Right cardiac atrium (tissue), 5 donors: ENCODE measurements around the gene ACTN2. TPM values are rescaled to one million over a fixed set of nuclear protein-coding genes. Genes with fewer than 3 reads are reported as not detected.

Source experiments
- ATAC-seq, 2 donors: fragments of 200-7000 bp; cut with Tn5 transposase; one replicate each; pipeline versions ENCODE4 v1.8.0 to v1.9.1; 2020; ENCODE audit warnings: moderate library complexity in 2 of 2, mild to moderate bottlenecking in 1 of 2
- DNase-seq, 3 donors: peaks; one replicate each; pipeline ENCODE4 v3.0.0-alpha.2; 2020
- H3K27ac ChIP-seq: one replicate; pipeline ENCODE4 v1.5.1; 2013; ENCODE audit warnings: mild to moderate bottlenecking, low read length, control low read depth, moderate library complexity
- H3K27me3 ChIP-seq: one replicate; pipeline ENCODE4 v1.6.1; 2013; ENCODE audit not compliant: control insufficient read depth, insufficient read depth
- H3K4me1 ChIP-seq: one replicate; pipeline ENCODE4 v1.6.1; 2013; ENCODE audit warnings: low read length; ENCODE audit not compliant: control insufficient read depth, insufficient read depth
- H3K4me3 ChIP-seq: one replicate; pipeline ENCODE4 v1.5.1; 2013; ENCODE audit warnings: low read length, control low read depth
- H3K9me3 ChIP-seq: one replicate; pipeline ENCODE4 v1.6.1; 2013; ENCODE audit warnings: low read length; ENCODE audit not compliant: control insufficient read depth
- WGBS: extraction: QIAGEN DNeasy Blood & Tissue Kit; methylation state at CpG from one replicate; pipeline ENCODE4 v1.1.7; 2013; 5-methylcytosine and 5-hydroxymethylcytosine counted together
- intact Hi-C, 4 donors: fragments of 100-400 bp; cut with DNase I; formaldehyde crosslinking; loops; one replicate each; pipeline versions ENCODE4 v1.11.0 to v1.14.0; 2022 to 2023
- polyA plus RNA-seq: library from polyadenylated mRNA; stranded (reverse); fragments of 200-250 nt; gene quantifications from one replicate; pipeline ENCODE4 v1.2.3, GENCODE V29; 2013
- total RNA-seq, 4 donors: library from RNA; stranded (reverse); fragmentation: NEBNext Ultra II Directional; extraction: Animal tissue kit (Norgen Biotek cat#: 25700); gene quantifications; one replicate each; pipeline ENCODE4 v1.2.1, GENCODE V29; 2021
- donor health status: healthy with polysubstance abuse.
- donor health status: DM: no; HTN: yes; CAD: no.
- donor health status: DM: no; HTN: no; CAD: no.
- donor health status: DM: no; HTN: yes; CAD: no; lungs with severe emphysema.
- donor health status: DM: yes; HTN: yes; CAD: no.

The ACTN2 gene
- total and polyA plus RNA-seq, 5 donors = 827 to 1,705 (median 1,363) TPM

DNA sequence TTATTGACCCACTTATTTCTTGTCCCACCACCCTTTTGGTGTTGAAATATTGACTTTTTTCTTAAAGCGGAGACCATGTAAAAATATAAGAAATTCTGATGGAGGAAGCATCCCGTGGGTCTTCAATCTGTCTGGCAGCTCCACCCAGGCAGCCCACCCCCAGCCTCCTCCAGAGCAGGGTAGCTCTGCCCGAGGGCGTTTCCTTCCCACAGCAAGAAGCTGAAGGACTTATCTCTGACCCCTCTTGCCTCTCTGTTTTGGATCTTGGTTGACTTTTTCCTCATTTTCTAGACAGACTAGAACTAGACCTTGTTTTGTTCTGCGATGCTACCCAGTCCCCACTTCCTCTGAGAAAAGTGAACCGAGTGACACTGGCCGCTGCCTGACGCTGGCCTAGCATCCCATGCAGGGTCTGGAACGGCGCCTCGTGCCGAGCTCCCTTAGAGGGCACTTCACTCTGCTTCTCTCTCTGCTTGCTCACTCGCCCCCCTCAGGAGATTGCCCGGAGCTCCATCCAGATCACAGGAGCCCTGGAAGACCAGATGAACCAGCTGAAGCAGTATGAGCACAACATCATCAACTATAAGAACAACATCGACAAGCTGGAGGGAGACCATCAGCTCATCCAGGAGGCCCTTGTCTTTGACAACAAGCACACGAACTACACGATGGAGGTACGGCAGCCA lies 68.4 kb downstream of the ACTN2 start:
- intact Hi-C loops = no loop called here
- Histone ChIP-seq H3K4me3 (no peak overlapping the region), H3K9me3 (no peaks in the 10 kb centered on the region), H3K27ac (peak overlapping the region; percentile 63), H3K27me3 (no peaks in the 10 kb centered on the region), H3K4me1 (no peaks in the 10 kb centered on the region)
- WGBS = 74% methylated on average over 18 of the region's 18 CpGs
- peak in 1 of 2 donors; percentile 25 for ATAC-seq
- DNase-seq = no peak

DNA sequence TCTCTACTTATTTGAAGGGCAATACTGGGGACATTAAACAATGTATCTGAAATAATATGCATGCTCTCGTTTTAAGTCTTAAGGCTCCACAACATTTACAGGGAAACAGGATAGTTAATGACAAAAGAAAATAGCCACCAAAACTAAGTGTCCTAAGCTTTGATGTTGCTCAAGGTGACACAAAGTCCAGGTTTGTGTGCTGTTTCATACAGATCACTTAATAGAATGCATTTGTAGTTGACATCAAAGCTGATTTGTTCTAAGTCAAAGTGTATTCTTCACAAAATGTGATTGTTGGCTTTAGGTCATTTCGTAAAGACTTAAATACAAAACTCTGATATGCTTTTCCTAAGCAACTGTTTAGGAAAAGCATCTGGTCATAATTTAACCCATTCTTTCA lies 71.3 kb downstream of the ACTN2 start:
- ATAC-seq = no peak
- intact Hi-C loops = no loop called here
- H3K27ac ChIP-seq = no peak overlapping the region

GRCh38 chr1:236759252-236759859 lies 73.1 kb downstream of the ACTN2 start:
- ATAC-seq (peak in 1 of 2 donors; percentile 12), DNase-seq (no peak)
- Histone ChIP-seq H3K4me3 (no peak overlapping the region), H3K27me3 (no peaks in the 10 kb centered on the region), H3K27ac (no peak overlapping the region), H3K4me1 (no peaks in the 10 kb centered on the region), H3K9me3 (no peaks in the 10 kb centered on the region)
- intact Hi-C loops = no loop called here
- WGBS = 43% methylated on average over 3 of the region's 3 CpGs

More for the DNA sequence above, 71.3 kb downstream of the ACTN2 start:
- H3K9me3 ChIP-seq = no peaks in the 10 kb centered on the region
- H3K27me3 ChIP-seq = no peaks in the 10 kb centered on the region
- no peak overlapping the region for H3K4me3 ChIP-seq
- no peak for DNase-seq
- 81% methylated on average over 2 of the region's 2 CpGs for WGBS
- no peaks in the 10 kb centered on the region for H3K4me1 ChIP-seq

- Histone ChIP-seq H3K4me3 (no peak overlapping the region), H3K4me1 (no peaks in the 10 kb centered on the region), H3K9me3 (no peaks in the 10 kb centered on the region), H3K27me3 (no peaks in the 10 kb centered on the region), H3K27ac (peak overlapping the region; percentile 5)
- DNase-seq = no peak
- no peak for ATAC-seq
- WGBS = 68% methylated on average over 6 of the region's 6 CpGs
- intact Hi-C loops = no loop called here
Observed at GRCh38 chr1:236760480-236760879, 74.2 kb downstream of the ACTN2 start.

GRCh38 chr1:236760986-236761385 lies 74.7 kb downstream of the ACTN2 start:
- Histone ChIP-seq H3K4me3 (no peak overlapping the region), H3K27me3 (no peaks in the 10 kb centered on the region), H3K4me1 (no peaks in the 10 kb centered on the region), H3K9me3 (no peaks in the 10 kb centered on the region), H3K27ac (peak overlapping the region; percentile 5)
- WGBS = 82% methylated on average over 14 of the region's 14 CpGs
- DNase-seq (no peak), ATAC-seq (no peak)
- intact Hi-C loops = no loop called here

DNA sequence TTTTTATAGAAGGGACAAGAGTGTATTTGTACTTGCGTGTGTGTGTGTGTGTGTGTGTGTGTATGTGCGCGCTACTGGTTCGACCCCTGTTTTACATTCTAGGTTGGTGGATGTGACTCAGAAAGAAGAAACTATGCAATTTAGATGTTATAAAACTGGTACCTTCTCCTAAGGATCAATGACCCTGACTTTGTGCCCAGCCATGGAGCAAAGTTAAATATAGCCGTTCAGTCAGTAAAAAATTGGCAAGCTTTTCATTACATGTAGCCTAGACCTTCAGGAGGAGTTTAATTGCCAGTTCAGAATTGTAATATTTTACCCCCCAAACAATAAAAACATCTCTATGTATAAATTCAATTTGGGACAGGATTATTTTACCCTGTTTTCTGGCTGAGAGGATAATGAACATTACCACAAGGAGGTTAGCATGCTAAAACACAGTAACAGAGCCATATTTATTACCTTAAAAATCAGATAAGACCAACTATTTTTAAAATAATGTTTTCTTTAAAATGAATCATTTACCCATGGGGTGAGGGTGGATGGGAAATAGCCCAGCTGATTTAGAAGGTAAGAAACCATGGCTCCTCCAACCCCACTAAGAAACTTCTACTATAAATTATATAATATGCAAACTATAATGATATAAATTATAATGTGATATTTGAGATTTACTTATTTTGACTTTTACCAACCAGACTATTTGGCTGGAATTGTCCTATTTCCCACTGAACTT lies 75.3 kb downstream of the ACTN2 start:
- intact Hi-C loops = no loop called here
- DNase-seq = no peak
- Histone ChIP-seq H3K27me3 (no peaks in the 10 kb centered on the region), H3K9me3 (no peaks in the 10 kb centered on the region), H3K4me1 (no peaks in the 10 kb centered on the region), H3K4me3 (no peak overlapping the region), H3K27ac (no peak overlapping the region)
- WGBS = 86% methylated on average over 5 of the region's 5 CpGs
- no peak for ATAC-seq

GRCh38 chr1:236762410-236762809 lies 76.1 kb downstream of the ACTN2 start:
- Histone ChIP-seq H3K27me3 (no peaks in the 10 kb centered on the region), H3K4me1 (no peaks in the 10 kb centered on the region), H3K9me3 (no peaks in the 10 kb centered on the region), H3K4me3 (no peak overlapping the region), H3K27ac (no peak overlapping the region)
- intact Hi-C loops = no loop called here
- peak in 1 of 3 donors; percentile 65 for DNase-seq
- ATAC-seq = peak; percentile 39 to 45
- 76% methylated on average over 15 of the region's 15 CpGs for WGBS

DNA sequence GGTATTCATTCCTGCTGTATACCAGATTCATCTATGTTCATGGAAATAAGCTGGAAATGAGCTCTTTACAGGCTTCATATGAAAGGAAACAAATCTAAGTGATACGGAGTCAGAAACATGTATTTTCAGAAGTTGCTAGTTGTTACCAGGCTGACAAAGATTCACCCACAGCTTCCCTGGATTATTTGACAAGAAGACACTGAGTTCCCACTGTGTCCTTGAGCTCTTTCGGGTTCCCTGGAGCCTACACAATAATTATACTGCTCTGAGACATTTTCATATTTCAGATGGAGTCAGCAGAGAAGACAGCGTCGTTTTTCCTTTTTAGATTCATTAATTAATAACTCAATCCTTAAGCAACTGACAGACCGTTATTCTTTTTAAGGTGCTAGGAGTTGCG lies 79.5 kb downstream of the ACTN2 start:
- Histone ChIP-seq H3K4me1 (no peaks in the 10 kb centered on the region), H3K27me3 (no peaks in the 10 kb centered on the region), H3K27ac (no peak overlapping the region), H3K9me3 (no peaks in the 10 kb centered on the region), H3K4me3 (no peak overlapping the region)
- intact Hi-C loops = no loop called here
- WGBS = 85% methylated on average over 6 of the region's 6 CpGs
- DNase-seq = no peak
- no peak for ATAC-seq

DNA sequence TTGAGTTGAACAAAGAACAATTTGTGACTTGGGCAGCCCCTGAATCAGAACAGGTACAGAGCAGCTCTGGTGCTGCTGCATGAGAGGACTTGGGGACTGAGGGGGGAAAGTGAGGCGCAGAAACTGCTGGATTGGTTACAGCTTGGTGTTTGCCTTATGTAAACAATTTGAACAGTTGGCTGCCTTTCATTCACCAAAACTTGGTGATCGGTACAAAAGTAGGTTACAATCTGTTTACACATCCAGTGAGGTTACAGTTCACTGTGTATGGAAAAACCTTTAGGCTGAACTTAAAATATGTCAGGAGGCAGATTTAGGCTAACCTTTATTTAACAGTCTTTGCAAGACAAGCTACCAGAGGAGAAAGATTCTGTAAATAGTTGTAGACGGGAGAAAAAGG lies 80.2 kb downstream of the ACTN2 start:
- Histone ChIP-seq H3K27me3 (no peaks in the 10 kb centered on the region), H3K27ac (no peak overlapping the region), H3K9me3 (no peaks in the 10 kb centered on the region), H3K4me3 (no peak overlapping the region), H3K4me1 (no peaks in the 10 kb centered on the region)
- 77% methylated on average over 3 of the region's 3 CpGs for WGBS
- DNase-seq (no peak), ATAC-seq (no peak)
- intact Hi-C loops = no loop called here

DNA sequence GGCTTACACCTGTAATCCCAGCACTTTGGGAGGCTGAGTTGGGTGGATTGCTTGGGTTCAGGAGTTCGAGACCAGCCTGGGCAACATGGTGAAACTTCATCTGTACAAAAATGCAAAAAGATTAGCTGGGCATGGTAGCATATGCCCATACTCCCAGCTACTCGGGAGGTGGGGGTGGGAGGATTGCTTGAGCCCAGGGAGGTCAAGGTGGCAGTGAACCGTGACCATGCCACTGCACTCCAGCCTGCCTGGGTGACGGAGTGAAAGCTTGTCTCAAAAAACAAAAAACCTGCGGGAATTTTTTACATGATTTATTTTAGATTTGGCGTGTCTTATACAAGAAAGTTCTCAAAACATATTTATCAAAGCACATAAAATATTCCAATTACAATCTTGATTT lies 81.0 kb downstream of the ACTN2 start:
- DNase-seq (no peak), ATAC-seq (no peak)
- no peak overlapping the region for H3K27ac ChIP-seq
- no peaks in the 10 kb centered on the region for H3K4me1 ChIP-seq
- 78% methylated on average over 6 of the region's 6 CpGs for WGBS
- H3K4me3 ChIP-seq = no peak overlapping the region
- no peaks in the 10 kb centered on the region for H3K27me3 ChIP-seq
- H3K9me3 ChIP-seq = no peaks in the 10 kb centered on the region
- intact Hi-C loops = no loop called here

DNA sequence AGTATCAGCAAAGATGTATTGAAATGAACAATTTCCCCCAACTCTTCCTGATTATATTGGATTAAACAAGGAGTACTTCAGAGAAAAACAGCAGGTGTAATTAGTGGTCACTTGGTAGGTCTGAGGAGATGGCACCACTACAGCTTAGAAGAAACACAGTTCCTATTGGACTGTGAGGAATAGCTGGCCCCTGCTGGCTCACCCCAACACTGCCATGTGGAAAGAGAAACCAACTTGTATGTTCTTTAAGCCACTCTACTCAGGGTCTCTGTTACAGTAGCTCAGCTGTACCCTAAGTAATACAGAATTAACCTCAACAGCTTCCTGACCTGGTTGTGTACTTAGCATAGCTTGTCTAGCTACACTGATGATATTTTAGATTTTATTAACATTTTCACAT lies 82.3 kb downstream of the ACTN2 start:
- Histone ChIP-seq H3K4me3 (no peak overlapping the region), H3K4me1 (no peaks in the 10 kb centered on the region), H3K27ac (no peak overlapping the region), H3K9me3 (no peaks in the 10 kb centered on the region), H3K27me3 (no peaks in the 10 kb centered on the region)
- ATAC-seq (peak in 1 of 2 donors; percentile 15), DNase-seq (no peak)
- intact Hi-C loops = no loop called here
